Muscle layer of duodenum (tissue), 2 donors: Measurements from ENCODE around the gene USP53.
A peak's percentile ranks its signal among the peaks of the same experiment; 100 is the strongest.
"Not testable (repeated sequence)": the region's sequence is repeated elsewhere in the genome, so short reads cannot be mapped to it uniquely, and the experiment has no call there.

Source experiments
- H3K27ac ChIP-seq: one replicate; pipeline ENCODE4 v1.7.0; 2013; ENCODE audit warnings: mild to moderate bottlenecking, low read length
- H3K27me3 ChIP-seq: one replicate; pipeline ENCODE4 v1.7.0; 2013; ENCODE audit warnings: low read depth, mild to moderate bottlenecking, control low read depth, low read length
- H3K36me3 ChIP-seq, 2 donors: one replicate each; pipeline ENCODE4 v1.7.0; 2013; ENCODE audit warnings: low read length in 2 of 2, control low read depth in 1 of 2, mild to moderate bottlenecking in 1 of 2; ENCODE audit not compliant: insufficient read depth in 2 of 2, control insufficient read depth in 1 of 2
- H3K4me1 ChIP-seq, 2 donors: one replicate each; pipeline ENCODE4 v1.7.0; 2013; ENCODE audit warnings: low read length in 2 of 2, mild to moderate bottlenecking in 2 of 2, control low read depth in 1 of 2, moderate library complexity in 1 of 2; ENCODE audit not compliant: insufficient read depth in 2 of 2, control insufficient read depth in 1 of 2
- H3K4me3 ChIP-seq, 2 donors: one replicate each; pipeline ENCODE4 v1.7.0; 2013; ENCODE audit warnings: low read length in 2 of 2, low read depth in 1 of 2, mild to moderate bottlenecking in 1 of 2
- H3K9me3 ChIP-seq, 2 donors: one replicate each; pipeline ENCODE4 v1.7.0; 2013; ENCODE audit warnings: low read length in 2 of 2, control low read depth in 1 of 2, mild to moderate bottlenecking in 1 of 2; ENCODE audit not compliant: control insufficient read depth in 1 of 2
- donor health status: healthy.

The USP53 gene

GRCh38 chr4:119321921-119322687 lies 109.6 kb downstream of the USP53 start, which contains the start of gene FABP2:
Gene FABP2, minus strand, starts transcription at chr4:119322138. Its CDS starts 36 bp downstream, at chr4:119322102.
- no peaks in the 10 kb centered on the region for H3K27me3 ChIP-seq
- no peaks in the 10 kb centered on the region for H3K9me3 ChIP-seq
- no peaks in the 10 kb centered on the region for H3K36me3 ChIP-seq
- H3K4me3 ChIP-seq = peak within 1 kb of the TSS in 1 of 2 donors; percentile 65
- H3K4me1 ChIP-seq = no peaks in the 10 kb centered on the region
- peak within 1 kb of the TSS; percentile 51 for H3K27ac ChIP-seq

GRCh38 chr4:119328695-119329094 lies 116.2 kb downstream of the USP53 start:
- Histone ChIP-seq H3K36me3 (no peaks in the 10 kb centered on the region), H3K4me1 (no peaks in the 10 kb centered on the region), H3K9me3 (no peaks in the 10 kb centered on the region), H3K27ac (no peak overlapping the region), H3K27me3 (no peaks in the 10 kb centered on the region), H3K4me3 (no peak overlapping the region)

- Histone ChIP-seq H3K4me1 (no peaks in the 10 kb centered on the region), H3K36me3 (no peaks in the 10 kb centered on the region), H3K27me3 (no peaks in the 10 kb centered on the region), H3K4me3 (no peak overlapping the region), H3K9me3 (no peaks in the 10 kb centered on the region), H3K27ac (no peak overlapping the region)
Measured at GRCh38 chr4:119329835-119330620, 117.5 kb downstream of the USP53 start.

- H3K9me3 ChIP-seq, H3K4me1 ChIP-seq, H3K27ac ChIP-seq, H3K27me3 ChIP-seq, H3K36me3 ChIP-seq, H3K4me3 ChIP-seq: not testable (repeated sequence)
Measured at GRCh38 chr4:119336332-119336979, 123.9 kb downstream of the USP53 start.

- no peak overlapping the region for H3K27ac ChIP-seq
- H3K36me3 ChIP-seq = no peaks in the 10 kb centered on the region
- no peaks in the 10 kb centered on the region for H3K4me1 ChIP-seq
- no peaks in the 10 kb centered on the region for H3K27me3 ChIP-seq
- no peak overlapping the region for H3K4me3 ChIP-seq
- no peaks in the 10 kb centered on the region for H3K9me3 ChIP-seq
Measured at GRCh38 chr4:119337010-119337409, 124.5 kb downstream of the USP53 start.

GRCh38 chr4:119339895-119340294 lies 127.4 kb downstream of the USP53 start:
- not testable (repeated sequence) for H3K36me3 ChIP-seq, H3K27me3 ChIP-seq, H3K4me3 ChIP-seq, H3K9me3 ChIP-seq, H3K27ac ChIP-seq, H3K4me1 ChIP-seq

GRCh38 chr4:119343293-119343692 lies 130.8 kb downstream of the USP53 start:
- H3K36me3 ChIP-seq, H3K27me3 ChIP-seq, H3K9me3 ChIP-seq, H3K4me3 ChIP-seq, H3K4me1 ChIP-seq, H3K27ac ChIP-seq: not testable (repeated sequence)
